Astrocyte (in vitro differentiated cells and primary cell): ENCODE measurements around the gene DSN1. TPM values are rescaled to one million over a fixed set of nuclear protein-coding genes. Genes with fewer than 3 reads are reported as not detected.

Experiments
- DNase-seq: peaks from one replicate; pipeline ENCODE4 v3.0.0-alpha.2; 2010; ENCODE audit warnings: low read depth
- FAIRE-seq: peaks from 2 replicates; lab custom pipeline; 2011; peaks lifted over from hg19 to GRCh38; lab: Jason Lieb, UNC
- H2AFZ ChIP-seq: 2 replicates; pipeline ENCODE4 v1.6.0; 2012; ENCODE audit warnings: low read depth, low read length, inconsistent platforms
- H3K27ac ChIP-seq: 2 replicates; pipeline ENCODE4 v1.5.1; 2011; ENCODE audit warnings: low read depth, low read length, inconsistent platforms
- H3K27me3 ChIP-seq: 2 replicates; pipeline ENCODE4 v1.6.0; 2011; ENCODE audit warnings: low read length, inconsistent platforms; ENCODE audit not compliant: insufficient read depth
- H3K36me3 ChIP-seq: 2 replicates; pipeline ENCODE4 v1.5.1; 2011; ENCODE audit warnings: low read length, inconsistent platforms; ENCODE audit not compliant: insufficient read depth
- H3K4me1 ChIP-seq: 2 replicates; pipeline ENCODE4 v1.5.1; 2011; ENCODE audit warnings: low read length, inconsistent platforms; ENCODE audit not compliant: insufficient read depth
- H3K4me2 ChIP-seq: 2 replicates; pipeline ENCODE4 v1.6.0; 2012; ENCODE audit warnings: low read length, inconsistent platforms
- H3K4me3 ChIP-seq: 2 replicates; pipeline ENCODE4 v1.5.1; 2011; ENCODE audit warnings: low read depth, mild to moderate bottlenecking, low read length, inconsistent platforms; ENCODE audit not compliant: insufficient read depth
- H3K79me2 ChIP-seq: 2 replicates; pipeline ENCODE4 v1.6.0; 2012; ENCODE audit warnings: mild to moderate bottlenecking, low read length, inconsistent platforms; ENCODE audit not compliant: insufficient read depth
- H3K9ac ChIP-seq: 2 replicates; pipeline ENCODE4 v1.6.0; 2012; ENCODE audit warnings: mild to moderate bottlenecking, low read length, inconsistent platforms
- H3K9me3 ChIP-seq: 2 replicates; pipeline ENCODE4 v1.5.1; 2012; ENCODE audit warnings: low read depth, mild to moderate bottlenecking, low read length, inconsistent platforms; ENCODE audit not compliant: insufficient read depth
- H4K20me1 ChIP-seq: 2 replicates; pipeline ENCODE4 v1.6.0; 2012; ENCODE audit warnings: low read length, inconsistent platforms; ENCODE audit not compliant: insufficient read depth
- H3K27ac Mint-ChIP-seq: one replicate; pipeline ENCODE4 v1.8.0; 2021; ENCODE audit warnings: mild to moderate bottlenecking, mixed read lengths; ENCODE audit not compliant: unreplicated experiment
- H3K27me3 Mint-ChIP-seq: one replicate; pipeline ENCODE4 v1.8.0; 2021; ENCODE audit warnings: low read depth, mixed read lengths; ENCODE audit not compliant: unreplicated experiment
- H3K36me3 Mint-ChIP-seq: one replicate; pipeline ENCODE4 v1.8.0; 2021; ENCODE audit warnings: low read depth, mixed read lengths; ENCODE audit not compliant: unreplicated experiment
- H3K4me1 Mint-ChIP-seq: one replicate; pipeline ENCODE4 v1.8.0; 2021; ENCODE audit warnings: low read depth, mixed read lengths; ENCODE audit not compliant: unreplicated experiment
- H3K4me3 Mint-ChIP-seq: one replicate; pipeline ENCODE4 v1.8.0; 2021; ENCODE audit warnings: mild to moderate bottlenecking, moderate library complexity, mixed read lengths; ENCODE audit not compliant: unreplicated experiment
- H3K9me3 Mint-ChIP-seq: one replicate; pipeline ENCODE4 v1.8.0; 2021; ENCODE audit warnings: mild to moderate bottlenecking, mixed read lengths; ENCODE audit not compliant: unreplicated experiment
- CTCF ChIP-seq: IDR thresholded peaks from 2 replicates; pipeline ENCODE4 v1.5.1; 2011; ENCODE audit warnings: low read depth, mild to moderate bottlenecking, inconsistent platforms, low read length, moderate library complexity; ENCODE audit not compliant: insufficient read depth
- EZH2 ChIP-seq: IDR thresholded peaks from 2 replicates; pipeline ENCODE4 v1.6.1; 2012; ENCODE audit warnings: mild to moderate bottlenecking, low read length, inconsistent platforms; ENCODE audit not compliant: insufficient read depth
- total RNA-seq: library from RNA; stranded (reverse); gene quantifications from 2 replicates; pipeline ENCODE4 v1.2.1, GENCODE V29; 2021

DSN1 gene
- total RNA-seq, 1 donor from 2014 or later, result 6.1 TPM

GRCh38 chr20:36736451-36737182, 36.9 kb downstream of the DSN1 start:
- peaks cover 4% of the 10 kb centered on the region for H3K4me1 ChIP-seq
- Mint-ChIP-seq H3K36me3 (no peaks in the 10 kb centered on the region), H3K27me3 (no peaks in the 10 kb centered on the region), H3K9me3 (no peaks in the 10 kb centered on the region), H3K4me3 (no peak overlapping the region), H3K27ac (no peak overlapping the region), H3K4me1 (peaks cover 18% of the 10 kb centered on the region)
- no peaks in the 10 kb centered on the region for H3K36me3 ChIP-seq
- H4K20me1 ChIP-seq, result peaks cover 42% of the 10 kb centered on the region
- H3K9ac ChIP-seq, result no peak overlapping the region
- H2AFZ ChIP-seq, result no peak overlapping the region
- no peak overlapping the region for H3K4me2 ChIP-seq
- peaks cover 2% of the 10 kb centered on the region for H3K79me2 ChIP-seq
- H3K4me3 ChIP-seq, result no peak overlapping the region
- no peaks in the 10 kb centered on the region for H3K27me3 ChIP-seq
- TF ChIP-seq CTCF (no peak), EZH2 (no peak)
- DNase-seq (no peak), FAIRE-seq (no peak)
- H3K9me3 ChIP-seq, result no peaks in the 10 kb centered on the region
- H3K27ac ChIP-seq, result no peak overlapping the region

- no peaks in the 10 kb centered on the region for H3K9me3 Mint-ChIP-seq
- H3K79me2 ChIP-seq, result peaks cover 2% of the 10 kb centered on the region
- no peaks in the 10 kb centered on the region for H3K9me3 ChIP-seq
- no peak overlapping the region for H3K9ac ChIP-seq
- no peaks in the 10 kb centered on the region for H3K27me3 Mint-ChIP-seq
- H3K4me2 ChIP-seq, result no peak overlapping the region
- H3K4me1 ChIP-seq, result peaks cover 7% of the 10 kb centered on the region
- TF ChIP-seq EZH2, result no peak
- no peak for TF ChIP-seq CTCF
- H3K4me1 Mint-ChIP-seq, result peaks cover 22% of the 10 kb centered on the region
- no peak overlapping the region for H3K4me3 Mint-ChIP-seq
- no peaks in the 10 kb centered on the region for H3K27me3 ChIP-seq
- no peak overlapping the region for H3K4me3 ChIP-seq
- H4K20me1 ChIP-seq, result peaks cover 47% of the 10 kb centered on the region
- no peaks in the 10 kb centered on the region for H3K36me3 ChIP-seq
- H3K36me3 Mint-ChIP-seq, result no peaks in the 10 kb centered on the region
- no peak overlapping the region for H2AFZ ChIP-seq
- no peak overlapping the region for H3K27ac ChIP-seq
- H3K27ac Mint-ChIP-seq, result no peak overlapping the region
- DNase-seq, result no peak
- FAIRE-seq, result no peak
Observed at GRCh38 chr20:36732456-36732855, 41.1 kb downstream of the DSN1 start.

- no peak overlapping the region for H3K4me3 ChIP-seq
- no peaks in the 10 kb centered on the region for H3K36me3 Mint-ChIP-seq
- FAIRE-seq (no peak), DNase-seq (peak; percentile 30)
- no peak overlapping the region for H3K4me2 ChIP-seq
- no peaks in the 10 kb centered on the region for H3K36me3 ChIP-seq
- no peak overlapping the region for H3K4me3 Mint-ChIP-seq
- H3K79me2 ChIP-seq, result peaks cover 2% of the 10 kb centered on the region
- TF ChIP-seq CTCF (peak; percentile 24), EZH2 (no peak)
- no peak overlapping the region for H3K27ac ChIP-seq
- no peaks in the 10 kb centered on the region for H3K9me3 Mint-ChIP-seq
- no peak overlapping the region for H2AFZ ChIP-seq
- H3K9ac ChIP-seq, result no peak overlapping the region
- H3K27ac Mint-ChIP-seq, result no peak overlapping the region
- H3K4me1 Mint-ChIP-seq, result peaks cover 19% of the 10 kb centered on the region
- peaks cover 27% of the 10 kb centered on the region for H4K20me1 ChIP-seq
- H3K27me3 Mint-ChIP-seq, result no peaks in the 10 kb centered on the region
- peaks cover 7% of the 10 kb centered on the region for H3K4me1 ChIP-seq
- no peaks in the 10 kb centered on the region for H3K9me3 ChIP-seq
- H3K27me3 ChIP-seq, result no peaks in the 10 kb centered on the region
Observed at GRCh38 chr20:36728986-36729385, 44.6 kb downstream of the DSN1 start.
